ENCODE measurements around the gene DLG2. TPM values are rescaled to one million over a fixed set of nuclear protein-coding genes. Genes with fewer than 3 reads are reported as not detected.

DLG2 gene
- total RNA-seq, 1 experiment from 2014 or later, result 2.7 TPM

- Histone ChIP-seq H3K27me3 (ENCODE audit: low read length) (no peaks in the 10 kb centered on the region), H3K79me2 (ENCODE audit: low read length) (no peaks in the 10 kb centered on the region), H3K4me1 (ENCODE audit: low read length) (no peaks in the 10 kb centered on the region), H3K4me2 (ENCODE audit: low read depth, low read length, poor library complexity, severe bottlenecking) (no peak overlapping the region), H3K9me3 (ENCODE audit: low read length) (no peaks in the 10 kb centered on the region), H3K9me2 (replicated peaks; ENCODE audit: insufficient read depth, low read length) (no peaks in the 10 kb centered on the region), H4K20me1 (ENCODE audit: insufficient read depth, low read depth, low read length) (no peaks in the 10 kb centered on the region), H3K36me3 (ENCODE audit: insufficient read depth, low read length) (no peaks in the 10 kb centered on the region), H3K9ac (ENCODE audit: low read length) (no peak overlapping the region), H2AFZ (ENCODE audit: low read length) (no peak overlapping the region), H3K27ac (ENCODE audit: low read length) (no peak overlapping the region), H3K4me3 (ENCODE audit: low read length) (no peak overlapping the region)
- DNase-seq, result no peak
Observed at GRCh38 chr11:84642500-84642899, 984.6 kb downstream of the DLG2 start.

GRCh38 chr11:84634309-84634708, 992.8 kb downstream of the DLG2 start:
- DNase-seq, result no peak
- Histone ChIP-seq H3K27ac (ENCODE audit: low read length) (no peak overlapping the region), H3K79me2 (ENCODE audit: low read length) (no peaks in the 10 kb centered on the region), H3K36me3 (ENCODE audit: insufficient read depth, low read length) (no peaks in the 10 kb centered on the region), H2AFZ (ENCODE audit: low read length) (no peak overlapping the region), H3K4me1 (ENCODE audit: low read length) (no peaks in the 10 kb centered on the region), H3K9me2 (replicated peaks; ENCODE audit: insufficient read depth, low read length) (no peaks in the 10 kb centered on the region), H3K9me3 (ENCODE audit: low read length) (no peaks in the 10 kb centered on the region), H3K4me2 (ENCODE audit: low read depth, low read length, poor library complexity, severe bottlenecking) (no peak overlapping the region), H3K27me3 (ENCODE audit: low read length) (no peaks in the 10 kb centered on the region), H3K9ac (ENCODE audit: low read length) (no peak overlapping the region), H4K20me1 (ENCODE audit: insufficient read depth, low read depth, low read length) (no peaks in the 10 kb centered on the region), H3K4me3 (ENCODE audit: low read length) (no peak overlapping the region)

- no peak for DNase-seq
- Histone ChIP-seq H3K4me2 (ENCODE audit: low read depth, low read length, poor library complexity, severe bottlenecking) (no peak overlapping the region), H3K9me3 (ENCODE audit: low read length) (no peaks in the 10 kb centered on the region), H4K20me1 (ENCODE audit: insufficient read depth, low read depth, low read length) (no peaks in the 10 kb centered on the region), H3K9ac (ENCODE audit: low read length) (no peak overlapping the region), H3K4me1 (ENCODE audit: low read length) (no peaks in the 10 kb centered on the region), H3K36me3 (ENCODE audit: insufficient read depth, low read length) (no peaks in the 10 kb centered on the region), H3K4me3 (ENCODE audit: low read length) (no peak overlapping the region), H3K79me2 (ENCODE audit: low read length) (no peaks in the 10 kb centered on the region), H3K27me3 (ENCODE audit: low read length) (no peaks in the 10 kb centered on the region), H2AFZ (ENCODE audit: low read length) (no peak overlapping the region), H3K9me2 (replicated peaks; ENCODE audit: insufficient read depth, low read length) (no peaks in the 10 kb centered on the region), H3K27ac (ENCODE audit: low read length) (no peak overlapping the region)
Observed at GRCh38 chr11:84628871-84629620, 998.1 kb downstream of the DLG2 start.

GRCh38 chr11:84626256-84626655, 1000.9 kb downstream of the DLG2 start:
- no peaks in the 10 kb centered on the region for H3K36me3 ChIP-seq (ENCODE audit: insufficient read depth, low read length)
- no peaks in the 10 kb centered on the region for H4K20me1 ChIP-seq (ENCODE audit: insufficient read depth, low read depth, low read length)
- H2AFZ ChIP-seq (ENCODE audit: low read length), result no peak overlapping the region
- H3K4me2 ChIP-seq (ENCODE audit: low read depth, low read length, poor library complexity, severe bottlenecking), result no peak overlapping the region
- H3K27me3 ChIP-seq (ENCODE audit: low read length), result no peaks in the 10 kb centered on the region
- no peak overlapping the region for H3K9ac ChIP-seq (ENCODE audit: low read length)
- DNase-seq, result no peak
- H3K27ac ChIP-seq (ENCODE audit: low read length), result no peak overlapping the region
- no peak overlapping the region for H3K4me3 ChIP-seq (ENCODE audit: low read length)
- H3K4me1 ChIP-seq (ENCODE audit: low read length), result no peaks in the 10 kb centered on the region
- H3K9me3 ChIP-seq (ENCODE audit: low read length), result no peaks in the 10 kb centered on the region
- no peaks in the 10 kb centered on the region for H3K9me2 ChIP-seq (replicated peaks; ENCODE audit: insufficient read depth, low read length)
- H3K79me2 ChIP-seq (ENCODE audit: low read length), result no peaks in the 10 kb centered on the region

GRCh38 chr11:84612645-84613044, 1014.5 kb downstream of the DLG2 start:
- Histone ChIP-seq H3K27ac (ENCODE audit: low read length) (no peak overlapping the region), H4K20me1 (ENCODE audit: insufficient read depth, low read depth, low read length) (no peaks in the 10 kb centered on the region), H3K4me1 (ENCODE audit: low read length) (no peaks in the 10 kb centered on the region), H3K4me2 (ENCODE audit: low read depth, low read length, poor library complexity, severe bottlenecking) (no peak overlapping the region), H3K9me2 (replicated peaks; ENCODE audit: insufficient read depth, low read length) (peaks cover 3% of the 10 kb centered on the region; the same call in 1 of the 2 replicates), H3K36me3 (ENCODE audit: insufficient read depth, low read length) (no peaks in the 10 kb centered on the region), H3K9me3 (ENCODE audit: low read length) (no peaks in the 10 kb centered on the region), H3K4me3 (ENCODE audit: low read length) (no peak overlapping the region), H2AFZ (ENCODE audit: low read length) (no peak overlapping the region), H3K79me2 (ENCODE audit: low read length) (no peaks in the 10 kb centered on the region), H3K27me3 (ENCODE audit: low read length) (no peaks in the 10 kb centered on the region), H3K9ac (ENCODE audit: low read length) (no peak overlapping the region)
- DNase-seq, result no peak

- Histone ChIP-seq H3K27me3 (ENCODE audit: low read length) (no peaks in the 10 kb centered on the region), H3K9ac (ENCODE audit: low read length) (no peak overlapping the region), H3K4me3 (ENCODE audit: low read length) (no peak overlapping the region)
Observed at GRCh38 chr11:84608837-84609196, 1018.3 kb downstream of the DLG2 start.

GRCh38 chr11:84607975-84608836, 1018.9 kb downstream of the DLG2 start:
- Histone ChIP-seq H4K20me1 (ENCODE audit: insufficient read depth, low read depth, low read length) (no peaks in the 10 kb centered on the region), H3K27me3 (ENCODE audit: low read length) (no peaks in the 10 kb centered on the region), H3K9me2 (replicated peaks; ENCODE audit: insufficient read depth, low read length) (0 out of 2 replicates have a peak, but pooled peaks cover 3% of the 10 kb centered on the region), H3K4me3 (ENCODE audit: low read length) (no peak overlapping the region), H3K79me2 (ENCODE audit: low read length) (no peaks in the 10 kb centered on the region), H3K4me1 (ENCODE audit: low read length) (no peaks in the 10 kb centered on the region), H2AFZ (ENCODE audit: low read length) (no peak overlapping the region), H3K4me2 (ENCODE audit: low read depth, low read length, poor library complexity, severe bottlenecking) (no peak overlapping the region), H3K9ac (ENCODE audit: low read length) (no peak overlapping the region), H3K9me3 (ENCODE audit: low read length) (no peaks in the 10 kb centered on the region), H3K36me3 (ENCODE audit: insufficient read depth, low read length) (no peaks in the 10 kb centered on the region), H3K27ac (ENCODE audit: low read length) (no peak overlapping the region)
- no peak for DNase-seq

More at GRCh38 chr11:84608837-84609196, 1018.3 kb downstream of the DLG2 start:
- H4K20me1 ChIP-seq (ENCODE audit: insufficient read depth, low read depth, low read length), result no peaks in the 10 kb centered on the region
- peaks cover 3% of the 10 kb centered on the region; the same call in 1 of the 2 replicates for H3K9me2 ChIP-seq (replicated peaks; ENCODE audit: insufficient read depth, low read length)
- H3K27ac ChIP-seq (ENCODE audit: low read length), result no peak overlapping the region
- no peak overlapping the region for H2AFZ ChIP-seq (ENCODE audit: low read length)
- DNase-seq, result no peak
- no peaks in the 10 kb centered on the region for H3K4me1 ChIP-seq (ENCODE audit: low read length)
- H3K9me3 ChIP-seq (ENCODE audit: low read length), result no peaks in the 10 kb centered on the region
- no peak overlapping the region for H3K4me2 ChIP-seq (ENCODE audit: low read depth, low read length, poor library complexity, severe bottlenecking)
- H3K79me2 ChIP-seq (ENCODE audit: low read length), result no peaks in the 10 kb centered on the region
- no peaks in the 10 kb centered on the region for H3K36me3 ChIP-seq (ENCODE audit: insufficient read depth, low read length)

- Histone ChIP-seq H4K20me1 (ENCODE audit: insufficient read depth, low read depth, low read length) (no peaks in the 10 kb centered on the region), H2AFZ (ENCODE audit: low read length) (no peak overlapping the region), H3K27me3 (ENCODE audit: low read length) (no peaks in the 10 kb centered on the region), H3K9ac (ENCODE audit: low read length) (no peak overlapping the region), H3K27ac (ENCODE audit: low read length) (no peak overlapping the region), H3K9me3 (ENCODE audit: low read length) (no peaks in the 10 kb centered on the region; the same call in 1 of the 2 replicates), H3K79me2 (ENCODE audit: low read length) (no peaks in the 10 kb centered on the region), H3K36me3 (ENCODE audit: insufficient read depth, low read length) (no peaks in the 10 kb centered on the region), H3K9me2 (replicated peaks; ENCODE audit: insufficient read depth, low read length) (no peaks in the 10 kb centered on the region), H3K4me3 (ENCODE audit: low read length) (no peak overlapping the region), H3K4me2 (ENCODE audit: low read depth, low read length, poor library complexity, severe bottlenecking) (no peak overlapping the region), H3K4me1 (ENCODE audit: low read length) (no peaks in the 10 kb centered on the region)
- DNase-seq, result no peak
Observed at GRCh38 chr11:84594602-84595001, 1032.5 kb downstream of the DLG2 start.

Measured in Karpas-422 (cell line).